HFF-Myc (cell line): ENCODE data around the gene INPP5J.
"Not testable (repeated sequence)": the region's sequence is repeated elsewhere in the genome, so short reads cannot be mapped to it uniquely, and the experiment has no call there.

Source experiments
- DNase-seq: peaks from one replicate; pipeline ENCODE4 v3.0.0-alpha.2; 2011; ENCODE audit warnings: low read depth; ENCODE audit errors: extremely low read depth
- H3K4me3 ChIP-seq: replicated peaks from 2 replicates; pipeline ENCODE4 v1.5.1; 2011; ENCODE audit warnings: low read depth, mild to moderate bottlenecking, control low read depth, low read length
- TF ChIP-seq, protein P1 (sequence below): IDR thresholded peaks from 2 replicates; pipeline ENCODE4 v1.5.1; 2012; ENCODE audit warnings: mild to moderate bottlenecking, low read depth, low read length, control low read depth; ENCODE audit errors: missing control alignments

Gene INPP5J

DNA sequence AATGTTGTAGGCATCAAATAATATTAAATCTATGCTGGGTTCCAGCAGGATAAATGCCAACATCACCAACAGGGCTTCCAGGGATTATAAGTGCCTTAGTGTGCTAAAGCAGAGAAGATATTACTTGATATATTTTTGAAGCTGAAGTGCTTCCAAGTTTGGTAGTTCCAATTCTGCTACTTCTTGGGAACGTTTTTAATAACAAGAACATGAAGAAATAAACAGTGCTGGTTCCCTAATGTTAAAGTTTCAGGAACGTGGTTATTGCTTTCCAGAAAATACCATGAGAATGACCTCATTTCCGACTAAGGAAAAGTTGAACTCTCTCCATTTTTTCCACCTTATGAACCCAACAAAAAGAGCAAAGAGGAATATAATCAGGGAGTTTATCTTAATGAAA, 32.7 kb downstream of the INPP5J start:
- H3K4me3 ChIP-seq = no peak overlapping the region
- no peak for DNase-seq
- TF ChIP-seq, protein P1, sequence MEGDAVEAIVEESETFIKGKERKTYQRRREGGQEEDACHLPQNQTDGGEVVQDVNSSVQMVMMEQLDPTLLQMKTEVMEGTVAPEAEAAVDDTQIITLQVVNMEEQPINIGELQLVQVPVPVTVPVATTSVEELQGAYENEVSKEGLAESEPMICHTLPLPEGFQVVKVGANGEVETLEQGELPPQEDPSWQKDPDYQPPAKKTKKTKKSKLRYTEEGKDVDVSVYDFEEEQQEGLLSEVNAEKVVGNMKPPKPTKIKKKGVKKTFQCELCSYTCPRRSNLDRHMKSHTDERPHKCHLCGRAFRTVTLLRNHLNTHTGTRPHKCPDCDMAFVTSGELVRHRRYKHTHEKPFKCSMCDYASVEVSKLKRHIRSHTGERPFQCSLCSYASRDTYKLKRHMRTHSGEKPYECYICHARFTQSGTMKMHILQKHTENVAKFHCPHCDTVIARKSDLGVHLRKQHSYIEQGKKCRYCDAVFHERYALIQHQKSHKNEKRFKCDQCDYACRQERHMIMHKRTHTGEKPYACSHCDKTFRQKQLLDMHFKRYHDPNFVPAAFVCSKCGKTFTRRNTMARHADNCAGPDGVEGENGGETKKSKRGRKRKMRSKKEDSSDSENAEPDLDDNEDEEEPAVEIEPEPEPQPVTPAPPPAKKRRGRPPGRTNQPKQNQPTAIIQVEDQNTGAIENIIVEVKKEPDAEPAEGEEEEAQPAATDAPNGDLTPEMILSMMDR = no peak

DNA sequence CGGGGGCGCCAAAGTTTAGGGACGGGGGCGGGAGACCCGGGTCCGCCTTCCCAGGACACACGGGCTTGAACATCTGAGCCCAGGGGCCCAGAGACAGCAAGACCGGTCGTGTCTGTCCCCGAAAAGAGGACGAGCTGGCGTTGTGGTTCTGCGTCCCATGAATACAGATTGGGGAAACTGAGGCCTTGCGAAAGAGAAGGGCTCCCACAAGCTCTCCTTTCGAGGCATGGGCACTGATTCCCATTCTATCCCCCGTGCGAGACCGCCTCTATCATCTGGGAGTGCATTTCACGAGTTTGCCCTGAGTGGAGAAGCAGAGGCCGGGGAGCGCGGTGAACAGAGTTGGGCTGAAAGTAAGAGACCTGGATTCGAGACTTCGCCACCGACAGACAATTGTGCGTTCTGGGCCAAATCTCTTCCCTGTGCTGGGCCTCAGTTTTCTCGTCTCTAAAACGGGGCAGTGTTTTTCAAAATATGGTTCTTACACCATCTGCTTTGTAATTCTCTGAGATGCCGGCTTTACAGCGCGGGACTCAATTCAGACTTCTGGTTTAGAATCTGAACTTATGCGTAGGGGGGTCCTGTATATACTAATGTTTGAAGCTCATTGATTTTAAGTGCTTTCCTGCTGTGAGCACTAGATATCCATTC, 37.7 kb downstream of the INPP5J start:
- H3K4me3 ChIP-seq = peak overlapping the region; percentile 95
- TF ChIP-seq, protein P1 = no peak
- DNase-seq = no peak

DNA sequence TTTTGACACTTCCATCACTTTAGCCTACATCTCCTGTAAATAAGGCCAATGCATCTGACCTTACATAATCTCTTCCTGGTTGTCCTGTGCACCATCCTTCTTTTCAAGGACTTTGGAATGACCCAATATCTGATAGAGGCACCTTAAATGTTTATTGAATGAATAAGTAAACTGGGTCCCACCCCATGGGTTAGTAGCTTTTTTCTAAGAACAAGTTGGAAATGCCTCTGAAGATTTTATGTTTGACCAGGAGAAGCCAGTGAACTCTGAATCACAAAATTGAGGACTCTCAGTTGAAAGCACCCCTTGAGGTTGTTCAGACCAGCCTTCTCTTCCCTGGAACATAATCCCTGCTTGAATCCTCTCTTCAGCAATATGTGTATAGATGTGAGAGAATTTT, 38.6 kb downstream of the INPP5J start:
- no peak for DNase-seq
- H3K4me3 ChIP-seq = peak overlapping the region; percentile 95

DNA sequence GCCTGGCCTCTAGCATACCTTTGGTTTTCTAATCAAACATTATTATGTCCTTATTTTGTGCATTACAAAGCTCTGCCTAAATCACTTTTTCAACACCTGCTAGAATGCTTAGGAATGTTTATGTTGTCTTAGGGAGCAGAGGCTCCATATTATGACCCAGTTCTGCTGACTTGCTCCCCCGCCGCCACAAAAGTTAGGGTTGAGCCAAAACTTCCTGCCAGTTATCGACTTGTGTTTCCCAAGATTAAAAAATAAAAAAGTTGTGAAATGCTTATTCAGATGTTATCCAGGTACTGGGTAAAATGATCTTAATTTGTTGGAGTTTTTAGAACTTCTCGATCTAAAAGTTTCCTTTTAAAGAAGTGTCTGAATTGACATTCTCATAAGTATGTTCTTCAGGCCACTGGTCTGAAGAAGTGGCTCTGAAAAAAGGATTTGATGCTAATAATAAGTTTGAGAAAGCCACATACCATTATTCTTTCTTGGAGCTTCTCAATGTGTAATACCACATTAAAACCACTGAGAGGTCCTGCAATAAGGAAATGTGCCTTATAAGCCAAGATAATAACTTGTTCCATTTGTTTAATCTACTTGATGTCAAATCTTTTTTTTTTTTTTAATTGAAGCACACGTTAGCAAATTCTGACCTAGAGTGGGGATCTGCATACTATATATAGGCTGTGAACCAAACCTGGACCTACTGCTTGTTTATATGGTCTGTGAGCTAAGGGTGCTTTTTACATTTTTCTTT, 39.4 kb downstream of the INPP5J start:
- DNase-seq = no peak
- TF ChIP-seq, protein P1 = no peak

More for the DNA sequence above, 38.6 kb downstream of the INPP5J start:
- TF ChIP-seq, protein P1 = no peak

DNA sequence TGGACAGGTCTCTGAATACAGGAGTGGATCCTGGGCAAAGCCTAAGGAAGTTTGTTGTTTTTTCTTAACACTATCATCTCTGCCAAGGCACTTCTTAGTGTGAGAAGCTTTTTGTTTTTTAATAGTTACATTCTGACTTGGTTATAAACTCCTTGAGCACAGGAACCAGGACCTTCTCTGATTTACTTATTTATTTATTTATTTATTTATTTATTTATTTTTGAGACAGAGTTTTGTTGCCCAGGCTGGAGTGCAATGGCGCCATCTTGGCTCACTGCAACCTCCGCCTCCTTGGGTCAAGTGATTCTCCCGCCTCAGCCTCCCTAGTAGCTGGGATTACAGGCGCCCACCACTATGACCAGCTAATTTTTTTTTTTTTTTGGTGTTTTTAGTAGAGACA, 48.2 kb downstream of the INPP5J start:
- TF ChIP-seq, protein P1 = no peak
- DNase-seq = no peak

More for the DNA sequence above, 39.4 kb downstream of the INPP5J start:
- no peak overlapping the region for H3K4me3 ChIP-seq

DNA sequence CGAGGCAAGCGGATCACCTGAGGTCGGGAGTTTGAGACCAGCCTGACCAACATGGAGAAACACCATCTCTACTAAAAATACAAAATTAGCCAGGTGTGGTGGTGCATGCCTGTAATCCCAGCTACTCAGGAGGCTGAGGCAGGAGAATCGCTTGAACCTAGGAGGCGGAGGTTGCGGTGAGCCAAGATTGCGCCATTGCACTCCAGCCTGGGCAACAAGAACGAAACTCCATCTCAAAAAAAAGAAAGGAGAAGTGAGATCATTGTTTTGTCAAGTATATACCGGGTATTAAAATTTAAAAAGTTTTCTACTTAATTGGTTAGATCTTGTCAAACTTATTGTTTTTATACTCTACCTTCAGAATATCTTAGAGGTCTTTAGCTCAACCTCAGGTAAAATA, 49.0 kb downstream of the INPP5J start:
- H3K4me3 ChIP-seq, DNase-seq: not testable (repeated sequence)

More for the DNA sequence above, 48.2 kb downstream of the INPP5J start:
- no peak overlapping the region for H3K4me3 ChIP-seq

DNA sequence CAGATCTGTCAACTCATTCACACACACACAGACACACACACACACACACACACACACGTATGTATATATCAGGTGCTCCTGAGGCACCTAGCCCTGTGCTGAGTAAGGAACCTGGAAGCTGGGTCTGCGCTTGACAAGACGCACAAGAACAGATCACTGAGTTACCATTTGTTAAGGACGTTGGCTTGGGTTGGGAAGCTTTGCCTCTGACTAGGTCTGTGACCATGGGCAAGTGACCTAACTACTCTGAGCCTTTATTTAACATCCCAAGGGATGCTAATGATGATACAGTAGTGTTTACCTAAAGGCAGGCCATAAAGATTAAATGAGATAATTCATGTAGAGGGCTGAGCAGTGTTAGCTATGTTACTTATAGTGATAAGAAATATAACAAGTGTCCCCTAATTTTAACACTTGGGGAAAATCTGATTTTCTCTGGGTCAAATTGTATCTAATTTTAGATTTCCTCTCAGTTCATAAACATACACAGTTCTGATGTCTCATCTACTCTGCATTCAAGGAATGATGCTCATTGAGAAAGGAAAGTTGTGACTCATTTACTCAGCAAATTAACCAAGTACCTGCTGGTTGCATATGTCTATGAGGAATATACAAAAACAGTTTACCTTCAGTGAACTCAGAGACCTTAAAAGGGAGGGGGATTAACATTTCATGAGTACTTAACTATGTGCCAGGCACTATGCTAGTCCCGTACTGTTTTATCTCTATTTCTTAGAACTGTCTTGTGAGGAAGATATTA, 50.8 kb downstream of the INPP5J start:
- TF ChIP-seq, protein P1 = no peak
- H3K4me3 ChIP-seq = no peak overlapping the region
- no peak for DNase-seq
